NT2/D1 (cell line): ENCODE measurements around the gene DHX32.

Experiments
- YY1 ChIP-seq: IDR thresholded peaks from 2 replicates; pipeline ENCODE4 v1.6.1; 2011; ENCODE audit not compliant: insufficient read length, insufficient read depth
- ZNF274 ChIP-seq: IDR thresholded peaks from 2 replicates; pipeline ENCODE4 v1.6.1; 2011; ENCODE audit warnings: mild to moderate bottlenecking, low read depth, low read length

DNA sequence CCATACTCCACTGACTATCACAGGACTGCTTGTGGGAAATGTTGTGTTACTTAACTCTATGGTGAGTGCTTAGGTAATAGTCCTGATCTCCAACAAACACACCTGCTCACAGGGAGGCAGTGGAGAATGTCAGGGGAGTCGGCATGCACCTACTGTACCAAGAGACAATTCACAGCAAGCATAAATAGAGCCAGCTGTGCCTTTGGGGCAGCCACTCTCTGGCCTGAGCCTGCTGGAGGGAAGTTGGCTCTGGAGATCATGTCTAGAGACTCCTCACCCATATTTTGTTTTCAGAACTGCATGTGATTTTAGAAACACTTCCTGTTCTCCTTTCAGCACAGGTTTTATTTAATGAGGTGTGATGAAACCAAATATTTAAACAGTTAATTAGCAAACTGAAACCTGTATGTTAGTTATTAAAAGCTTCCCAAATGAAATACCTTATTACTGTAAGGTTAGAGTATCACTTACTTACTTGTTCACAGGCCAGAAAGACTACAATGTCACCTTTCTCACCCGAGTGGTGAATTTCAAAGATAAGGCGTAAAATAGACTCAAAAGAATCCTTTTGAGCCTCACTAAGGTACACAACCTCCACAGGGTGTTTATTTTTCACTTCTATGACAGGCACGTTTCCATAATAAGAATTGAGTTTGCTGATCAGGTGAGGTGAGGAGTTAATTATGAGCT, 21.8 kb downstream of the DHX32 start:
- no peak for TF ChIP-seq ZNF274
- TF ChIP-seq YY1 = no peak
